WTC11 (cell line): ENCODE results near the gene RPS6KC1. TPM values are rescaled to one million over a fixed set of nuclear protein-coding genes. Genes with fewer than 3 reads are reported as not detected.

ENCODE experiments used
- ATAC-seq: fragments of 200-7000 bp; cut with Tn5 transposase; 2 replicates; pipeline ENCODE4 v1.10.0; 2021; ENCODE audit warnings: mild to moderate bottlenecking, moderate library complexity
- CTCF ChIA-PET: fragments of 300-600 bp; sonication (Branson Sonifier 250); formaldehyde crosslinking; loops from one replicate; lab custom pipeline; 2021; ENCODE audit warnings: antibody characterized with exemption; lab: Charles Lee
- POLR2A ChIA-PET: fragments of 350-600 bp; sonication (Branson Sonifier 250); formaldehyde crosslinking; loops from one replicate; lab custom pipeline; 2021; ENCODE audit warnings: antibody characterized with exemption; lab: Charles Lee
- DNase-seq: peaks from one replicate; pipeline ENCODE4 v3.0.0; 2021; ENCODE audit warnings: low spot score
- H3K27ac Mint-ChIP-seq: 2 replicates; pipeline ENCODE4 v1.8.0; 2021; ENCODE audit warnings: mixed read lengths
- H3K27me3 Mint-ChIP-seq: 2 replicates; pipeline ENCODE4 v1.8.0; 2021; ENCODE audit warnings: low read depth, mild to moderate bottlenecking, moderate library complexity, mixed read lengths
- H3K36me3 Mint-ChIP-seq: 2 replicates; pipeline ENCODE4 v1.8.0; 2021; ENCODE audit warnings: mixed read lengths
- H3K4me1 Mint-ChIP-seq: 2 replicates; pipeline ENCODE4 v1.8.0; 2022; ENCODE audit warnings: mixed read lengths
- H3K4me3 Mint-ChIP-seq: 2 replicates; pipeline ENCODE4 v1.8.0; 2021; ENCODE audit warnings: mild to moderate bottlenecking, moderate library complexity, mixed read lengths
- H3K9me3 Mint-ChIP-seq: 2 replicates; pipeline ENCODE4 v1.8.0; 2021; ENCODE audit warnings: mixed read lengths
- ATF3 ChIP-seq: sonication (generic); formaldehyde crosslinking; conservative IDR thresholded peaks from 2 replicates; pipeline ENCODE4 v1.8.1; 2022; ENCODE audit warnings: mild to moderate bottlenecking, missing genetic modification reagents
- CDX4 ChIP-seq: fragments of 250-450 bp; sonication (Bioruptor Pico); IDR thresholded peaks from 2 replicates; pipeline ENCODE4 v1.9.0; 2021; ENCODE audit warnings: moderate library complexity, mild to moderate bottlenecking, inconsistent platforms, borderline replicate concordance
- FOXK1 ChIP-seq: sonication (generic); formaldehyde crosslinking; IDR thresholded peaks from 2 replicates; pipeline ENCODE4 v1.8.0; 2022; ENCODE audit warnings: mild to moderate bottlenecking, moderate library complexity, missing genetic modification reagents
- FOXP4 ChIP-seq: sonication (generic); formaldehyde crosslinking; IDR thresholded peaks from 2 replicates; pipeline ENCODE4 v1.8.0; 2022; ENCODE audit warnings: mild to moderate bottlenecking, missing genetic modification reagents
- GTF2I ChIP-seq: fragments of 250-450 bp; sonication (Bioruptor Pico); conservative IDR thresholded peaks from 2 replicates; pipeline ENCODE4 v1.4.0; 2021; ENCODE audit warnings: mild to moderate bottlenecking
- KAT7 ChIP-seq: sonication (generic); formaldehyde crosslinking; IDR thresholded peaks from 2 replicates; pipeline ENCODE4 v1.8.1; 2023; ENCODE audit warnings: missing genetic modification reagents, mild to moderate bottlenecking, borderline replicate concordance
- MAX ChIP-seq: sonication (generic); formaldehyde crosslinking; IDR thresholded peaks from 2 replicates; pipeline ENCODE4 v1.8.0; 2022; ENCODE audit warnings: mild to moderate bottlenecking, missing genetic modification reagents
- MLX ChIP-seq: sonication (generic); formaldehyde crosslinking; IDR thresholded peaks from 2 replicates; pipeline ENCODE4 v1.8.1; 2023; ENCODE audit warnings: mild to moderate bottlenecking, missing genetic modification reagents, moderate library complexity
- PREB ChIP-seq: sonication (generic); formaldehyde crosslinking; IDR thresholded peaks from 2 replicates; pipeline ENCODE4 v1.8.1; 2022; ENCODE audit warnings: mild to moderate bottlenecking, missing genetic modification reagents, moderate library complexity, borderline replicate concordance
- RORB ChIP-seq: fragments of 250-450 bp; sonication (Bioruptor Pico); IDR thresholded peaks from 2 replicates; pipeline ENCODE4 v1.9.0; 2021; ENCODE audit warnings: mild to moderate bottlenecking
- SOX15 ChIP-seq: fragments of 250-450 bp; sonication (Bioruptor Pico); IDR thresholded peaks from 2 replicates; pipeline ENCODE4 v1.9.0; 2021; ENCODE audit warnings: mild to moderate bottlenecking
- ZBTB21 ChIP-seq: sonication (generic); formaldehyde crosslinking; IDR thresholded peaks from 2 replicates; pipeline ENCODE4 v1.8.1; 2023; ENCODE audit warnings: mild to moderate bottlenecking, missing genetic modification reagents, borderline replicate concordance
- ZNF219 ChIP-seq: sonication (generic); formaldehyde crosslinking; IDR thresholded peaks from 2 replicates; pipeline ENCODE4 v1.8.0; 2023; ENCODE audit warnings: missing genetic modification reagents, mild to moderate bottlenecking, borderline replicate concordance
- ZNF281 ChIP-seq: sonication (generic); formaldehyde crosslinking; IDR thresholded peaks from 2 replicates; pipeline ENCODE4 v1.8.0; 2023; ENCODE audit warnings: mild to moderate bottlenecking, missing genetic modification reagents
- ZNF425 ChIP-seq: fragments of 250-450 bp; sonication (Bioruptor Pico); conservative IDR thresholded peaks from 2 replicates; pipeline ENCODE4 v1.9.0; 2021; ENCODE audit warnings: mild to moderate bottlenecking
- ZNF512 ChIP-seq: sonication (generic); formaldehyde crosslinking; IDR thresholded peaks from 2 replicates; pipeline ENCODE4 v1.8.1; 2022; ENCODE audit warnings: missing genetic modification reagents, borderline replicate concordance
- ZNF532 ChIP-seq: fragments of 250-450 bp; sonication (Bioruptor Pico); IDR thresholded peaks from 2 replicates; pipeline ENCODE4 v1.9.0; 2021; ENCODE audit warnings: mild to moderate bottlenecking, borderline replicate concordance
- ZNF671 ChIP-seq: fragments of 250-450 bp; sonication (Bioruptor Pico); IDR thresholded peaks from 2 replicates; pipeline ENCODE4 v1.8.0; 2021; ENCODE audit warnings: mild to moderate bottlenecking
- total RNA-seq: library from RNA; stranded (reverse); gene quantifications from 3 replicates; pipeline ENCODE4 v1.2.3, GENCODE V29; 2021

Gene RPS6KC1
- total RNA-seq, 1 experiment from 2014 or later, result 17.4 TPM

GRCh38 chr1:213032651-213033050 lies 18.4 kb upstream of the RPS6KC1 start (continued):
- TF ChIP-seq MAX (CRISPR knock-in tag), result no peak
- TF ChIP-seq, all 79 proteins: peak for 0

- Mint-ChIP-seq H3K4me1 (no peaks in the 10 kb centered on the region), H3K27me3 (peaks cover 16% of the 10 kb centered on the region), H3K9me3 (peaks cover 27% of the 10 kb centered on the region), H3K4me3 (no peak overlapping the region), H3K27ac (no peak overlapping the region), H3K36me3 (0 out of 2 replicates have a peak, but pooled peaks cover 3% of the 10 kb centered on the region)
- no peak for TF ChIP-seq GTF2I (CRISPR knock-in tag)
- TF ChIP-seq ZNF532 (CRISPR knock-in tag), result no peak
- no peak for TF ChIP-seq FOXK1
- no peak for TF ChIP-seq ZNF219 (CRISPR knock-in tag)
- no peak for TF ChIP-seq ZNF425 (CRISPR knock-in tag)
- no peak for TF ChIP-seq ZNF512 (CRISPR knock-in tag)
- no peak for TF ChIP-seq CDX4 (CRISPR knock-in tag)
- no peak for TF ChIP-seq ZNF281 (CRISPR knock-in tag)
- no peak for TF ChIP-seq FOXP4
- TF ChIP-seq KAT7 (CRISPR knock-in tag), result no peak
- no peak for TF ChIP-seq ATF3 (CRISPR knock-in tag)
- TF ChIP-seq PREB (CRISPR knock-in tag), result no peak
- TF ChIP-seq ZBTB21, result no peak
- no peak for TF ChIP-seq RORB (CRISPR knock-in tag)
- no peak for TF ChIP-seq ZNF671 (CRISPR knock-in tag)
- no peak for TF ChIP-seq MLX (CRISPR knock-in tag)
- no peak for TF ChIP-seq SOX15 (CRISPR knock-in tag)
- POLR2A ChIA-PET, result no interaction called here
- DNase-seq (no peak), ATAC-seq (no peak)
- CTCF ChIA-PET, result no interaction called here
Measured at GRCh38 chr1:213034713-213035112, 16.3 kb upstream of the RPS6KC1 start.
